Astrocyte of the cerebellum (primary cell): ENCODE results near the gene LCA5.
"Not testable (repeated sequence)": the region's sequence is repeated elsewhere in the genome, so short reads cannot be mapped to it uniquely, and the experiment has no call there.

ENCODE experiments used
- DNase-seq: peaks from one replicate; pipeline ENCODE4 v3.0.0-alpha.2; 2011; ENCODE audit warnings: low read depth
- H3K4me3 ChIP-seq: 2 replicates; pipeline ENCODE4 v1.5.1; 2011; ENCODE audit warnings: mild to moderate bottlenecking, low read depth, low read length, moderate library complexity
- in situ Hi-C: cut with HindIII; loops from 2 replicates; pipeline ENCODE4 v1.10.0; 2017; ENCODE audit warnings: low sequenced_read_pairs
- TF ChIP-seq, protein P1 (sequence below): IDR thresholded peaks from 2 replicates; pipeline ENCODE4 v1.5.1; 2012; ENCODE audit warnings: low read length, low read depth, moderate library complexity, mild to moderate bottlenecking; ENCODE audit errors: missing control alignments

Gene LCA5

DNA sequence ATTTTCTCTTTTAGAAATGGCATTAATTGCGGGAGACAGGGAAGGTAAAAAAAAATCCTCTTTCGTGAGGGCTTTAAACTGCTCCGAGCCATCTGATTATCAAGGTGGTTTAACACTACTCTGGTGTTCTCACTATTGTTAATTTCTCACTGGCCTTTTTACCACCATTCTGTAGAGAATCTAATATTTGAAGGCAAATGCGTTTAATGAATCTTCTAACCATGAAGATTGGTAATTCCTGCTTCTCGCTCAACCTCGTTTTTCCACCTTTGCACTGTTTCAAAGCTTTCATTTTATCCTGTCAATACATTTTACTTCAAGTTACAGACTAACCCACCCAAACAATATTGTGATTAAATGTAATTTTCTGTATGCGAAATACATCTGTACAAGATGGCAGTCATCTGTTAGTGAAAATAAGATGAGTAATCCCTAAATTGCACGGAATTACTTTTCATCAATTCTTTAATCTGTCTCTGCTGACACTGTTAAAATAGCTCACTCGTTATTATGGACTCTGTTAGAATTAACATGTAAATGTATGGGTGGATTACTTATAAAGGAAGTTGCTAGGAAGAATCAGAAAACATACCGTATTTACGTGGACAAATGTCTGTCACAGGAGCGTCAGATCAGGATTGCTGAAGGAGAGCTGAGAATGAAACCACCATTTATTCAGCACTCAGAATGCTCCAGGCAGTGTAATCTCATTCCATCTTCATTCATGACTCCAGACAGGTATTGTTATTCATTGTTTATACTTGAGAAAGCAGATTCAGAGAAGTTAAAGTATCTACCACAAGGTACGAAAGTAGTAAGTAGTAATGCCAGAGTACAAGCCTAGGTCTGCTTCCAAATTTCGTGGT is 1.1 kb upstream of the LCA5 start:
- no peak for DNase-seq
- peak overlapping the region; percentile 85 for H3K4me3 ChIP-seq
- TF ChIP-seq, protein P1, sequence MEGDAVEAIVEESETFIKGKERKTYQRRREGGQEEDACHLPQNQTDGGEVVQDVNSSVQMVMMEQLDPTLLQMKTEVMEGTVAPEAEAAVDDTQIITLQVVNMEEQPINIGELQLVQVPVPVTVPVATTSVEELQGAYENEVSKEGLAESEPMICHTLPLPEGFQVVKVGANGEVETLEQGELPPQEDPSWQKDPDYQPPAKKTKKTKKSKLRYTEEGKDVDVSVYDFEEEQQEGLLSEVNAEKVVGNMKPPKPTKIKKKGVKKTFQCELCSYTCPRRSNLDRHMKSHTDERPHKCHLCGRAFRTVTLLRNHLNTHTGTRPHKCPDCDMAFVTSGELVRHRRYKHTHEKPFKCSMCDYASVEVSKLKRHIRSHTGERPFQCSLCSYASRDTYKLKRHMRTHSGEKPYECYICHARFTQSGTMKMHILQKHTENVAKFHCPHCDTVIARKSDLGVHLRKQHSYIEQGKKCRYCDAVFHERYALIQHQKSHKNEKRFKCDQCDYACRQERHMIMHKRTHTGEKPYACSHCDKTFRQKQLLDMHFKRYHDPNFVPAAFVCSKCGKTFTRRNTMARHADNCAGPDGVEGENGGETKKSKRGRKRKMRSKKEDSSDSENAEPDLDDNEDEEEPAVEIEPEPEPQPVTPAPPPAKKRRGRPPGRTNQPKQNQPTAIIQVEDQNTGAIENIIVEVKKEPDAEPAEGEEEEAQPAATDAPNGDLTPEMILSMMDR = no peak
- in situ Hi-C loops = no loop called here

DNA sequence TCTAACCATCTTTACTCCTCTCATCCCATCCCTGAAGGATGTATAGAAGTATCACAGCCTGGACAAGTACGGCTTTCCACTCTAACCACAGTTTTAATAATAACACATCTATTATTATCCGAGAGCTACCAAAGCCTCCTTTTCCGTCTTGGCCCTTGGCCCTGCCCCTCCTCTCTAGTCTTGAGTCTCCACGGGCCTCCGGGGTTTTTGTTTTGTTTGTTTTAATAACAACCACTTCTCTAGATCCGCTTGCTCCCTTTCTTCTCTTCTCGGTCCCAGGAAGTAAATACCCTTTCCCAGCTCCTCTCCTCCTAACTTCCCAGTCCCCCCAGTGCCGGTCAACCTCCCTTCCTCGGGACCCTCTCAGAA is 661 bp downstream of the LCA5 start:
- TF ChIP-seq, protein P1 = no peak
- in situ Hi-C loops = no loop called here
- DNase-seq = no peak
- peak overlapping the region; percentile 85 for H3K4me3 ChIP-seq

DNA sequence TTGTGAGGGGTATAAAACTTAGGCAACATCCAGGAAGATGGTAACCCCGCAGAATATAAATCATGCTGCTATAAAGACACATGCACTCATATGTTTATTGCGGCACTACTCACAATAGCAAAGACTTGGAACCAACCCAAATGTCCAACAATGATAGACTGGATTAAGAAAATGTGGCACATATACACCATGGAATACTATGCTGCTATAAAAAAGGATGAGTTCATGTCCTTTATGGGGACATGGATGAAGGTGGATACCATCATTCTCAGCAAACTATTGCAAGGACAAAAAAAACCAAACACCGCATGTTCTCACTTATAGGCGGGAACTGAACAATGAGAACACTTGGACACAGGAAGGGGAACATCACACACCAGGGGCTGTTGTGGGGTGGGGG is 7.7 kb downstream of the LCA5 start:
- DNase-seq, in situ Hi-C loops, H3K4me3 ChIP-seq: not testable (repeated sequence)

DNA sequence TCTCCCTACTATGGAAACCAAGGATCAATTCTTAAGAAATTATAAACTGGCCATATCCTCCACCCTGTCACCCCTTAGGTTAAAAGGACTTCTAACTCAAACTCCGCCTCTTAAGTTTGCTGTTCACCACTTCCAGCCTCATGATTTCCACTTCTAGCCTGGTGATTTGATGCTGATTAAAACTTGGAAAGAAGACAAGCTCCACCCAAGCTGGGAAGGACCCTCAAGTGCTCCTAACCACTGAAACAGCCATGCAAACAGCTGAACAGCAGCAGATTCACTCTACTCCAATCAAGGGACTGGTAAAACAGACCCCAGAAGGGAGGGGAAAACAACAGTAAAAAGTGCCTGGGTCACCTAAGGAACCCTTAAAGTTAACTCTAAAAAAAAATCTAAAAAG is 10.3 kb downstream of the LCA5 start:
- in situ Hi-C loops = no loop called here
- H3K4me3 ChIP-seq = no peak overlapping the region
- TF ChIP-seq, protein P1 = no peak
- no peak for DNase-seq

DNA sequence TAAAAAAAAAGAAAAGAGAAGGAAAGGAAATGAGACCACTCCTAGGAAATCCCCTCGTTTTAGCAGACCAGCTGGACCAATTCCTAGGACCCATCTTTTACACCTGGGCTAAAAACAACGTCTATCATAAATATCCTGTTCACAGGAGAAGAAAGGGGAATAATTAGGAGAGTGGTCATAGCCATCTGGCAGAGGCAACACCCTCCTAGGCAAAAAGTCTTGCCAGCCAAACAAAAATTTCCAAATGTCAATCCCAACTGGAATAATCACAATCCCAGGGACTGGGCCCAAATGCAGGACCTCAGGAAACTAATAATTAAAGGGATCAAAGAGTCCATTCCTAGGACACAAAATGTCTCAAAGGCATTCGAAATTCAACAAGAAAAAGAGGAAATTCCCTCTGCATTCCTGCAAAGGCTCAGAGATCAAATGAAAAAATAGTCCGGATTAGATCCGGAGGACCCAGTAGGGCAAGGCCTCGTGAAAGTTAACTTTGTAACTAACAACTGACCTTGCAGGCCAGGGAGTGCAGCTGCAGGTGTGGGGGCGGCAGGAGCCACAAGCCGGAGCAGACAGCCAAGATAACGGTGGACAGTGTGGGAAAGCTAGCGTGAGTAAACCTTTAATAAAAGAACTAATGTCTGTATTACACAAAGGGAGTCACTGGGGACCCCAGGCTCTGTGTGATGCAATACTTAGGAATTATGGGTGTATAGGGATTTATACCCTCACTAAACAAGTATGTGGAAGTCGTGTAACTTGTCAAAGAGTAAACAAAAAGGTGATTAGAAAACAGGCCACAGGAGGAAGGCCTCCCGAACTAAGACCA is 11.7 kb downstream of the LCA5 start:
- in situ Hi-C loops = no loop called here
- TF ChIP-seq, protein P1 = no peak
- DNase-seq = no peak
- H3K4me3 ChIP-seq = no peak overlapping the region

DNA sequence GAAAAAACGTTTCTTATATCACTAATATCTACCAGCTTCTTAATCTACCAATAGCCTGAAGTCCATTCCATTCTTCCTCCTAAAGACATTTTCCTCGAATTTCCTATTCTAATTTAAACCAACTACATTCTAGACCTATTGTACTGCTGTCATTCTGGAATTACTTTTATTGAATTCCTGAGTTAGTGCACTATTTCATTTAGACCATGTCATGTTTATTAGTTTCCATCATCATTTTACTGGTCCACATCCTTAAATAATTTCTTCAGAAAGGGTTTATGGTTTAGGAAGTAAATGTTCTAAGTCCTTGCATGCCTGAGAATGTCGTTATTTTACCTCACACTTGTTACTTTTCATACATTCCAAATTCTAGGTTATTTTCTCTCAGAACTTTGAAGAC is 13.2 kb downstream of the LCA5 start:
- H3K4me3 ChIP-seq = no peak overlapping the region
- in situ Hi-C loops = no loop called here
- DNase-seq = no peak
- TF ChIP-seq, protein P1 = no peak

DNA sequence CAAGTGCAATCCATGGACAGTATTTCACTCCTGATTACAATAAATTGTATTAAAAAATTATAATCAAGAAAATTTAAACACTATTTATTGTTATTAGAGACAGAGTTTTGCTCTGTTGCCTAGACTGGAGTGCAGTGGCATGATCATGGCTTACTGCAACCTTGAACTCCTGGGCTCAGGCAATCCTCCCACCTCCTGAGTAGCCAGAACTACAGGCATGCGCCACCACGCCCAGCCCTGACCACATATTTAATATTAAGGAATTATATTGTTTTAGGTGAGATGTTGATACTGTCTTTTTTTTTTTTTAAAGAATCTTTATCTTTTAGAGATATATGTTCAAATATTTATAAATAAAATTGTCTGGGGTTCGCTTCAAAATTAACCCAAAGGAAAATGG is 14.6 kb downstream of the LCA5 start:
- in situ Hi-C loops = no loop called here
- DNase-seq = no peak

More for the DNA sequence above, 14.6 kb downstream of the LCA5 start:
- TF ChIP-seq, protein P1 = no peak
- H3K4me3 ChIP-seq = no peak overlapping the region
